OCI-LY1 (cell line): ENCODE results near the gene TEAD3.
"Not testable (repeated sequence)": the region's sequence is repeated elsewhere in the genome, so short reads cannot be mapped to it uniquely, and the experiment has no call there.

Experiments
- H2AFZ ChIP-seq: fragments of 200-600 bp; sonication (generic), shearing (Covaris generic); 2 replicates; pipeline ENCODE4 v1.6.0; 2014; ENCODE audit warnings: antibody characterized with exemption, mild to moderate bottlenecking, low read length
- H3F3A ChIP-seq: fragments of 200-600 bp; sonication (generic), shearing (Covaris generic); 2 replicates; pipeline ENCODE4 v1.6.0; 2014; ENCODE audit warnings: mild to moderate bottlenecking, antibody characterized with exemption, low read length, moderate library complexity; ENCODE audit not compliant: insufficient read depth
- H3K27ac ChIP-seq: fragments of 200-600 bp; sonication (generic); 2 replicates; pipeline ENCODE4 v1.5.1; 2014; ENCODE audit warnings: low read length, mixed run types, mild to moderate bottlenecking, low read depth; ENCODE audit not compliant: poor library complexity, severe bottlenecking
- H3K27me3 ChIP-seq: fragments of 200-600 bp; sonication (generic); 2 replicates; pipeline ENCODE4 v1.6.0; 2014; ENCODE audit warnings: antibody characterized with exemption, mild to moderate bottlenecking, low read length, moderate library complexity; ENCODE audit not compliant: insufficient read depth
- H3K36me3 ChIP-seq: fragments of 200-600 bp; sonication (generic); 2 replicates; pipeline ENCODE4 v1.6.1; 2014; ENCODE audit warnings: mild to moderate bottlenecking, antibody characterized with exemption, low read length, moderate library complexity, mixed read lengths; ENCODE audit not compliant: insufficient read depth
- H3K4me1 ChIP-seq: fragments of 200-600 bp; sonication (generic); 2 replicates; pipeline ENCODE4 v1.5.1; 2014; ENCODE audit warnings: mild to moderate bottlenecking, low read length, moderate library complexity; ENCODE audit not compliant: insufficient read depth, severe bottlenecking
- H3K4me2 ChIP-seq: fragments of 200-600 bp; sonication (generic), shearing (Covaris generic); 2 replicates; pipeline ENCODE4 v1.6.1; 2014; ENCODE audit warnings: low read length
- H3K4me3 ChIP-seq: fragments of 200-600 bp; sonication (generic); 2 replicates; pipeline ENCODE4 v1.5.1; 2014; ENCODE audit warnings: low read length, low read depth, mild to moderate bottlenecking, mixed read lengths; ENCODE audit not compliant: poor library complexity, severe bottlenecking
- H3K79me2 ChIP-seq: fragments of 200-600 bp; shearing (Covaris generic); 2 replicates; pipeline ENCODE4 v1.6.1; 2016; ENCODE audit warnings: mixed run types, low read length, mixed read lengths; ENCODE audit not compliant: insufficient read depth
- H3K9ac ChIP-seq: fragments of 200-600 bp; sonication (generic), shearing (Covaris generic); 2 replicates; pipeline ENCODE4 v1.6.1; 2014; ENCODE audit warnings: mild to moderate bottlenecking, low read length, mixed read lengths
- H3K9me2 ChIP-seq: fragments of 200-600 bp; sonication (generic), shearing (Covaris generic); 2 replicates; pipeline ENCODE4 v1.6.1; 2014; ENCODE audit warnings: low read depth, mild to moderate bottlenecking, low read length, mixed read lengths
- H3K9me3 ChIP-seq: fragments of 200-600 bp; shearing (Covaris generic); 2 replicates; pipeline ENCODE4 v1.6.1; 2014; ENCODE audit warnings: low read length, mixed read lengths
- H4K20me1 ChIP-seq: fragments of 200-600 bp; sonication (generic), shearing (Covaris generic); 2 replicates; pipeline ENCODE4 v1.6.0; 2016; ENCODE audit warnings: mild to moderate bottlenecking, low read length; ENCODE audit not compliant: insufficient read depth
- CTCF ChIP-seq: fragments of 200-600 bp; sonication (generic), shearing (Covaris generic); IDR thresholded peaks from 2 replicates; pipeline ENCODE4 v1.5.1; 2017; ENCODE audit warnings: mild to moderate bottlenecking, antibody characterized with exemption, low read length, moderate library complexity, mixed read lengths
- EZH2 ChIP-seq: fragments of 200-600 bp; sonication (generic), shearing (Covaris generic); IDR thresholded peaks from 2 replicates; pipeline ENCODE4 v1.8.0; 2017; ENCODE audit warnings: borderline replicate concordance, mixed run types, mild to moderate bottlenecking, antibody characterized with exemption, low read length, moderate library complexity, mixed read lengths

Gene TEAD3

DNA sequence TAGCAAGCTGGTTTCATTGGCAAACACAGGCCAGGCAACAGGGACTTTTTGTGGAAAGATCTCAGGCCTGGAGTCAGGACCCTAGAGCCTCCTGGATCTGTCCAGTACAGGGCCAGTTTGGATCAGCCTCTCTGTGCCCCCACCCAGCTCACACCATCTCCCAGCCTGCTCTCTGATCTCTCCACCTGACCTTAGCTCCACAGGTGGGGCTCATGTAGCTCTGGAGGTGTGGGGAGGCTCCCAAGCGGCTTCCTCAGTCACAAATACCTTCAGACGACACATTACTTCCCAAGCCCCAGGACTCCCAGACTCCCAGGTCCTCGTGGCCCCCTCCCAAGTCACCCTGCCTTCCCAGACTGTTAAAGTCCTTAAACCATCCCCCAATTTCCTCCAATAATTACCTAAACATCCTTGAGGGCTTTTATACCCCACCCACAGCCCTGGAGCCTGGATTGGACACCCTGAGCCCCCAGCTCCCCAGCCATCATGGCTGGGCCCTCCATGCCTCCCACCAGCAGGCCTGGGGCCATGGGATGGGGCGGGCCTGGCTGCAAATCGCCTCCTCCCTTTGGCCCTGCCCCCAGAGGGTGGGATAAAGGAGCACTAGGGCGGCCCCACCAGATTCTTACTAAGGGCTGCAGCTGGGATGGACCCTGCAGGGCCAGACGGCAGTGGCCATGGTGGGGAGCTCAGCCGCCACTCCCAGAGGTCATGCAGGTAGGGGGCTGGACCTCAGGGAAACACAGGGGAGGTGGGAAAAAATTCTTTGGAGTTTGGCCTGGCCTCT is 60.6 kb downstream of the TEAD3 start:
- no peaks in the 10 kb centered on the region for H3K27me3 ChIP-seq
- no peak overlapping the region for H3K27ac ChIP-seq
- H4K20me1 ChIP-seq, result no peaks in the 10 kb centered on the region
- H3K4me2 ChIP-seq, result no peak overlapping the region
- no peaks in the 10 kb centered on the region for H3K4me1 ChIP-seq
- no peaks in the 10 kb centered on the region for H3F3A ChIP-seq
- no peak overlapping the region for H3K9ac ChIP-seq
- no peaks in the 10 kb centered on the region for H3K36me3 ChIP-seq
- no peaks in the 10 kb centered on the region for H3K9me3 ChIP-seq
- H3K79me2 ChIP-seq, result no peaks in the 10 kb centered on the region
- no peak for TF ChIP-seq CTCF
- no peak for TF ChIP-seq EZH2
- no peaks in the 10 kb centered on the region for H3K9me2 ChIP-seq
- no peak overlapping the region for H3K4me3 ChIP-seq
- no peak overlapping the region for H2AFZ ChIP-seq

DNA sequence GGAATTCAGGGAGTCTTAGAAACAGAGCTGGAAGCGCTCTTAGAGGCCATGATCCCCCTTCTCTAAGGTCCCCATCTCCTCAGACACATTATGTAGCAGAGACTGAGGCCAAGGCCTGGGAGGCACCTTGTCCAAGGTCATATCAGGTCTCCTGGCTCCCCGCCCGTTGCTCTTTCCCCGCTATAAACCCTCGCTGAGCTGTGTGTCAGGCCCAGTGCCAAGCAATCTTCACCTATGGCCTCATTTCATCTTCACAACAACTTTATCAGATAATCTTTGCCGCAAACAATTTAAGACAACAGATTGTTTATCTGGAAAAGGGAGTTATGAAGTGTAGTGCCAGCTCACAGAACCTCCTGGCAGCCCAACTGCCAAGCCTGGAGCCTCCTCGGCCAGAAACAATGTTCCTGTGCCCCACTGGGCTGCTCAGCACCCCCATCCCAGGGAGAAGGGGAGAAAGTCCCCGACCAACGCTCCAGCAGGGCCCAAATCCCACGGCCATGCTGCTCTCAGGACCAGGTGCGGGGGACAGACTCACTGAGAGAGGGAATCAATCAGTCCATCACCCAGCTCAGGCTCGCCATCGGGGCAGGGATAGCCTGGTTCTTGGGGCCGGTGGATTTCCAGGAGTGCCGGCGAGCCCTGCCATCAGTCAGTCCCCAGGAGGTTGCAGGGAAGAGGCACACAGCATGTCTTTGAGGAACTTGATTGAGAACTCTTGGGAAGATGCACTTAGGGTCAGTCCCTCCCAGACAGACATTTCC is 61.6 kb downstream of the TEAD3 start:
- Histone ChIP-seq H3K9me2 (no peaks in the 10 kb centered on the region), H2AFZ (no peak overlapping the region), H3K36me3 (no peaks in the 10 kb centered on the region), H3K9ac (no peak overlapping the region), H4K20me1 (no peaks in the 10 kb centered on the region), H3F3A (no peaks in the 10 kb centered on the region), H3K27me3 (no peaks in the 10 kb centered on the region), H3K4me3 (no peak overlapping the region), H3K9me3 (peaks cover 1% of the 10 kb centered on the region; the same call in 1 of the 2 replicates), H3K79me2 (no peaks in the 10 kb centered on the region), H3K27ac (no peak overlapping the region), H3K4me1 (no peaks in the 10 kb centered on the region), H3K4me2 (no peak overlapping the region)
- no peak for TF ChIP-seq EZH2
- TF ChIP-seq CTCF, result no peak

DNA sequence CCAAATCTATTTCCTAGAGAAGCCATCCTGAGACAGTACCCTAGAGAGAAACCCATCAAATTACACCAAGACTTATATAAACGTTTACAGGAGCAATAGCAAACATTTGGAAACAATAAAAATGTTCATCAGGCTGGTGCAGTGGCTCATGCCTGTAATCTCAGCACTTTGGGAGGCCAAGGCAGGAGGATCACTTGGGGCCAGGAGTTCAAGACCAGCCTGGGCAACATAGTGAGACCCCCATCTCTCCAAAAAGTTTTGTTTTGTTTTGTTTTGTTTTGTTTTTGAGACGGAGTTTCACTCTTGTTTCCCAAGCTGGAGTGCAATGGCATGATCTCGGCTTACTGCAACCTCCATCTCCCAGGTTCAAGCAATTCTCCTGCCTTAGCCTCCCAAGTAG is 64.2 kb downstream of the TEAD3 start:
- H3K4me1 ChIP-seq, H4K20me1 ChIP-seq, H3K4me3 ChIP-seq, H3K9ac ChIP-seq, H3K27ac ChIP-seq, H3K27me3 ChIP-seq, H3K9me2 ChIP-seq, H3K79me2 ChIP-seq, H3K4me2 ChIP-seq, H3F3A ChIP-seq, H3K36me3 ChIP-seq, H2AFZ ChIP-seq: not testable (repeated sequence)
- H3K9me3 ChIP-seq, result peaks cover 11% of the 10 kb centered on the region
